GM19324 (cell line): Measurements from ENCODE around the gene CACNB3.
A peak's percentile ranks its signal among the peaks of the same experiment; 100 is the strongest.
"Not testable (repeated sequence)": the region's sequence is repeated elsewhere in the genome, so short reads cannot be mapped to it uniquely, and the experiment has no call there.

Experiments used
- ATAC-seq: cut with Tn5 transposase; IDR thresholded peaks from one replicate; pipeline ENCODE4 v1.9.1; 2021; ENCODE audit warnings: mild to moderate bottlenecking, moderate library complexity; ENCODE audit not compliant: unreplicated experiment, low FRiP score

The CACNB3 gene

GRCh38 chr12:48851883-48852733 is 33.8 kb downstream of the CACNB3 start, which contains the start of gene DDX23:
TSS of gene DDX23 (minus strand) at chr12:48852163. CDS start at chr12:48845782, 6,381 bp downstream.
- ATAC-seq: peak; percentile 94

GRCh38 chr12:48852734-48853688 is 34.7 kb downstream of the CACNB3 start:
- ATAC-seq: no peak

GRCh38 chr12:48854488-48854887 is 36.2 kb downstream of the CACNB3 start:
- no peak for ATAC-seq

- not testable (repeated sequence) for ATAC-seq
These were observed 36.6 kb downstream of the CACNB3 start for GRCh38 chr12:48854932-48855331.

GRCh38 chr12:48856379-48856778 is 38.1 kb downstream of the CACNB3 start:
- ATAC-seq: no peak

GRCh38 chr12:48857278-48857994 is 39.1 kb downstream of the CACNB3 start:
- ATAC-seq: no peak

- ATAC-seq: no peak
These were observed 39.7 kb downstream of the CACNB3 start for GRCh38 chr12:48858043-48858442.

- ATAC-seq: no peak
These were observed 41.3 kb downstream of the CACNB3 start for GRCh38 chr12:48859607-48860006.

- ATAC-seq: not testable (repeated sequence)
These were observed 41.9 kb downstream of the CACNB3 start for GRCh38 chr12:48860236-48860635.

- ATAC-seq: no peak
These were observed 42.8 kb downstream of the CACNB3 start for GRCh38 chr12:48861111-48861510.

- no peak for ATAC-seq
These were observed 44.5 kb downstream of the CACNB3 start for GRCh38 chr12:48862760-48863159.

GRCh38 chr12:48863291-48863690 is 45.0 kb downstream of the CACNB3 start:
- no peak for ATAC-seq

- peak; percentile 96 for ATAC-seq
These were observed 47.2 kb downstream of the CACNB3 start, which contains the start of gene RND1 for GRCh38 chr12:48865281-48866051. TSS of gene RND1 (minus strand) at chr12:48865870. CDS start at chr12:48865767, 103 bp downstream.

GRCh38 chr12:48866052-48866711 is 47.9 kb downstream of the CACNB3 start:
- ATAC-seq: no peak

GRCh38 chr12:48868451-48868850 is 50.2 kb downstream of the CACNB3 start:
- ATAC-seq: no peak

GRCh38 chr12:48869191-48869590 is 50.9 kb downstream of the CACNB3 start:
- ATAC-seq: no peak

- ATAC-seq: no peak
These were observed 54.8 kb downstream of the CACNB3 start for GRCh38 chr12:48873096-48873495.

GRCh38 chr12:48873534-48873933 is 55.2 kb downstream of the CACNB3 start:
- not testable (repeated sequence) for ATAC-seq

GRCh38 chr12:48875944-48876515 is 57.7 kb downstream of the CACNB3 start:
- ATAC-seq: no peak
